Breast epithelium (tissue), 3 donors: ENCODE results near the gene ANXA9.

Experiments
- POLR2AphosphoS5 ChIP-seq, 3 donors: sonication (generic); formaldehyde crosslinking; IDR thresholded peaks; one replicate each; pipeline ENCODE4 v1.6.1; 2017; ENCODE audit warnings: antibody characterized with exemption in 3 of 3
- TF ChIP-seq, protein P1 (sequence below), 3 donors: fragments of 450-650 bp; IDR thresholded peaks; one replicate each; pipeline ENCODE4 v1.5.1; 2016 to 2017; ENCODE audit warnings: antibody characterized with exemption in 3 of 3, mild to moderate bottlenecking in 3 of 3, moderate library complexity in 3 of 3

DNA sequence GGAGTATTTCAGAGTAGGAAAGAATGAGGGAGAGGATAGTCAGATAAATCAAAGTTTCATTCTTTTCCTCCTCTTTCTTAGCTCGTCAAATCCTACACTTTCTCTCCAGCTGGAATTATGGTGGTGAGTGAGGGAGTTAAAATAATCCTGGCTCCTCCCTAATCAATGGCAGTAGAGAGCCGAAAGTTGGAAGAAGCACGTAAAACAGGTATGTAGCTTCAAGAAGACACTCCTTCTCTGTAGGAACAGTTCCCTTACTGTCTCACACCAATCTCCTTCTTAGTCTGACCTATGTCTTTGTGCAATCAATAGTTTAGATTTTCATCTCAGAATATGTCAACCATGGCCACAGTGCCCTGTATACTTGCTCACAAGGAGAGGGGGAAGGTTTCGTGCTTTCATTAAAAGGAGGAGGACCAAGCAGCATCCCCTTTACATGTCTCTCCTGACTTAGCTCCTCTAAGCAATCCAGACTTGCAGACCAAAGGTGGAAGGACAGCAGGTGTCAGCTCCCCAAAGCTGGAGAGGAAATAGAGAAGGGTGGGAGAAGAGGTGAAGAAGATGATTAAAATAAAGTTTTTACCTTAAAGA is 23.7 kb downstream of the ANXA9 start:
- TF ChIP-seq, protein P1, sequence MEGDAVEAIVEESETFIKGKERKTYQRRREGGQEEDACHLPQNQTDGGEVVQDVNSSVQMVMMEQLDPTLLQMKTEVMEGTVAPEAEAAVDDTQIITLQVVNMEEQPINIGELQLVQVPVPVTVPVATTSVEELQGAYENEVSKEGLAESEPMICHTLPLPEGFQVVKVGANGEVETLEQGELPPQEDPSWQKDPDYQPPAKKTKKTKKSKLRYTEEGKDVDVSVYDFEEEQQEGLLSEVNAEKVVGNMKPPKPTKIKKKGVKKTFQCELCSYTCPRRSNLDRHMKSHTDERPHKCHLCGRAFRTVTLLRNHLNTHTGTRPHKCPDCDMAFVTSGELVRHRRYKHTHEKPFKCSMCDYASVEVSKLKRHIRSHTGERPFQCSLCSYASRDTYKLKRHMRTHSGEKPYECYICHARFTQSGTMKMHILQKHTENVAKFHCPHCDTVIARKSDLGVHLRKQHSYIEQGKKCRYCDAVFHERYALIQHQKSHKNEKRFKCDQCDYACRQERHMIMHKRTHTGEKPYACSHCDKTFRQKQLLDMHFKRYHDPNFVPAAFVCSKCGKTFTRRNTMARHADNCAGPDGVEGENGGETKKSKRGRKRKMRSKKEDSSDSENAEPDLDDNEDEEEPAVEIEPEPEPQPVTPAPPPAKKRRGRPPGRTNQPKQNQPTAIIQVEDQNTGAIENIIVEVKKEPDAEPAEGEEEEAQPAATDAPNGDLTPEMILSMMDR (IDR thresholded peaks at IDR 0.05) = no peak
- TF ChIP-seq POLR2AphosphoS5 (IDR thresholded peaks at IDR 0.05) = no peak
